Measurements from ENCODE around the gene BMAL2. TPM values are rescaled to one million over a fixed set of nuclear protein-coding genes. Genes with fewer than 3 reads are reported as not detected.

The BMAL2 gene
- total RNA-seq, 1 donor = 44.5 TPM

DNA sequence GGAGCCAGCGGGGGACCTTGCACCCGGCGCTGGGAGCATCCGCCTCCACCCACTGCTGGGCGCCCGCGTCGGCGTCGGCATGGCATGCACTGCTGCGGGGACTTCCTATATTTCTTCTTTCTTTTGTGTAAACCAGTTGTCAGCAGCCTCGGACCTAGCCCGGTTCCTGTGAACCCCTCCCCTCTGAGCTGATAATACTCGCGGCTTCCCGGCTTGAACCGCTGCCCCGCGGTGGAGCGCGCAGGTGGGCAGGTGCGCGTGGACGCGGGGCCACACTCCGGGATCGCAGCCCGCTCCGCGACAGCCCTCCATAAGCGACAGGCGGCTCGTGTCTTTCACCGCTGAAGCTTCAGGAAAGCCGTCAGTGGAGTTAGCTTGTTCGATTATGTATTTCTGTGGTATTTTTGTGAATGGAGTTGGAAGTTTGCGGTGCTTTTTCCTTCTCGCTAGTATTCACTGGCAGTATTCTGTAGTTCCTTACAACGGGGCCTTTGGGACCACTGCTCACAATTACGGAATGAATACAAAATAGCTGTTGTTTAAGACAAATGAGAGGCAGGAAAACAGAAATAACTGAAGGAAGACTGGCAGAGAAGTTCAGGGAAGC lies 870 bp downstream of the BMAL2 start:
- TF ChIP-seq, protein P1, sequence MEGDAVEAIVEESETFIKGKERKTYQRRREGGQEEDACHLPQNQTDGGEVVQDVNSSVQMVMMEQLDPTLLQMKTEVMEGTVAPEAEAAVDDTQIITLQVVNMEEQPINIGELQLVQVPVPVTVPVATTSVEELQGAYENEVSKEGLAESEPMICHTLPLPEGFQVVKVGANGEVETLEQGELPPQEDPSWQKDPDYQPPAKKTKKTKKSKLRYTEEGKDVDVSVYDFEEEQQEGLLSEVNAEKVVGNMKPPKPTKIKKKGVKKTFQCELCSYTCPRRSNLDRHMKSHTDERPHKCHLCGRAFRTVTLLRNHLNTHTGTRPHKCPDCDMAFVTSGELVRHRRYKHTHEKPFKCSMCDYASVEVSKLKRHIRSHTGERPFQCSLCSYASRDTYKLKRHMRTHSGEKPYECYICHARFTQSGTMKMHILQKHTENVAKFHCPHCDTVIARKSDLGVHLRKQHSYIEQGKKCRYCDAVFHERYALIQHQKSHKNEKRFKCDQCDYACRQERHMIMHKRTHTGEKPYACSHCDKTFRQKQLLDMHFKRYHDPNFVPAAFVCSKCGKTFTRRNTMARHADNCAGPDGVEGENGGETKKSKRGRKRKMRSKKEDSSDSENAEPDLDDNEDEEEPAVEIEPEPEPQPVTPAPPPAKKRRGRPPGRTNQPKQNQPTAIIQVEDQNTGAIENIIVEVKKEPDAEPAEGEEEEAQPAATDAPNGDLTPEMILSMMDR (IDR thresholded peaks at IDR 0.05; ENCODE audit: insufficient read depth, low read length) = no peak
- DNase-seq (ENCODE audit: low read depth) = peak; percentile 16
- peak overlapping the region; percentile 80 for H3K4me3 ChIP-seq (ENCODE audit: low read depth, low read length)

DNA sequence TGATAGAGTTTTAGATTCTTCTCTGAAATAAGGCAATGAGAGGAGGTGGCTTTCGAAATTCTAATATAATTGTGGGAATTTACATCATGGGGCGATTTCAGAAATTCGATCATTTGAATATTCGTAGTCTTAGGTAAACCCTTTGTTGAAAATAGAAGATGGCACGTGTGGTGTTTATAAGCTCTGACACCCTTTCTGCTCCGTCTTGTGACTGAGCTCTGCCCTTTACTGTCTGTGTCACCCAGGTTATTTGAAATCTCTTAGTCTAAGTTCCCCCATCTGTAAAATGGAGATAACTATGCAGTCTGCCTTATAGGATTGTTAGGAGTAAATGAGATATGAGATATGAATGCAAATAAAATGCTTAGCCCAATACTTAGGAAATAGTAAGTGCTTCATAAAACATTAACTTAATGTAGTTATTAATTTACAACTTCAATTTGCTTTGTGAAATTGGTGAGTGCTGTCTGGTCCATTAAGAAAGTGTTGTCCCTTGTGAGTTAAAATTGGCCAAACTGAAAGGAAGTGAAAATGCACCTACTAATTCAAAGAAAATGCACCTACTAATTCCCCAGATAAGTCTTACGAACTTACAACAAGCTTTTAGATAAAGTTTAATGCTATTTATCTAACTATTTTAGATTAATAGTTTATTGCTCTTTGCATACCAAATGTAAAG lies 1.5 kb downstream of the BMAL2 start:
- DNase-seq (ENCODE audit: low read depth) = no peak
- H3K4me3 ChIP-seq (ENCODE audit: low read depth, low read length) = peak overlapping the region; percentile 80
- TF ChIP-seq, protein P1 (IDR thresholded peaks at IDR 0.05; ENCODE audit: insufficient read depth, low read length) = no peak

DNA sequence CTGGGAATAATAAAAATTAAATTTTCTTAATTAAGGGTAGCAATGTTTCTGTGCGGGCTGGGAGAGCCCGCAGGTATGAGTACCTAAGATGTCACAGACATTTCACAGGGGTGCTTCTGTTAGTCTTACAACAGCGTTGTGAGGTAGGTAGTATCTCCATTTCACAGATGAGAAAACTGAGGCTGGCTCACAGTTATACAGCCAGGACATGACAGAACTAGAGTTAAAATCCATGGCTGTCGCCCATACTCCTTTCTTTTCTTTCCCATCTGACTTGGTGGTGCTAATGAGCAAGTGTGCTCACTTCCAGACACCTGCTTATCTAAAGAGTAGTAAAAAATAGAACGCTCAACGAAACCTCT lies 2.1 kb downstream of the BMAL2 start:
- DNase-seq (ENCODE audit: low read depth) = no peak
- H3K4me3 ChIP-seq (ENCODE audit: low read depth, low read length) = no peak overlapping the region

DNA sequence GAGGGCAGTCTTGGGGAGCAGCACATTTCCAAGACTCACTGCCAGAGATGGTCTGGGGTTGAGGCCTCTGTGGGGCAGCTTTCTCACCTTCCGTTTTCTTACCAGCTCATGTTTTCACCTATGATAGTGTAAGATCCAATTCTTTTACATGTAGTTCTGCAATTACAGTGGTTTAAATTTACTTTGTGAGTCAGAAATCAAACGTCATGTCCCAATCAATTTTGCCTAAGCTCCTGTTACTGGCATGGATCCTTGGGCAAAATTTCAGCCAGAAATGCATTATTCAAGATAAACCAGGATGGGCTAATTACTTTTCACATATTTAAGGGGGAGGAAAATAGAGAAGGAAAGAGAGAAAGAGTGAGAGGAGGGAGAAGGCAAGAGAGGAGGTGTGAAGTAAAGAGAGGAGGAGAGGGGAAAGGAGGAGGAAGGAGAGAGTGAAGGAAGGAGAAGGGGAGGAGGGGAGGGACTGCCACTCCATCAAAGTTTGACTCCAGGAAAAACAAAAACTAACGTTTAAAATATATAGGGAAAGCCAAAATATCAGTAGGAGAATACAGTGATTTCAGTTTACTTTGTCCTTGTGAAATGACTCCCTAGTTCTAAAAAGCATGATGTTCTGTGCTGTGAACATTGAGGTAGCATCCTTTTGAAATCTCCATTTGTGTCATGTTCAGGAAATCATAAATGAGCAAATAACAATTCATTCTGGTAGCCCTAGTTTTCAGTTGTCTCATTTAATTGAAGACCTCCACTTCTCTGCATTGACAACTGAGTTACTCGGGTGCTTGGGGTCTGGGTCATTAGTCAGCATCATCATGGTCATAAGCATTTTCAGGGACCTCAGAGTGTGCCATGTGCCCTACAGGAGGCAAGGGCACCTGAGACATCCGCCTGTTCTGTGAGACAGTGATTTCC lies 3.0 kb downstream of the BMAL2 start:
- peak; percentile 62 for DNase-seq (ENCODE audit: low read depth)
- TF ChIP-seq, protein P1 (IDR thresholded peaks at IDR 0.05; ENCODE audit: insufficient read depth, low read length) = no peak
- no peak overlapping the region for H3K4me3 ChIP-seq (ENCODE audit: low read depth, low read length)

More for the DNA sequence above, 2.1 kb downstream of the BMAL2 start:
- TF ChIP-seq, protein P1 (IDR thresholded peaks at IDR 0.05; ENCODE audit: insufficient read depth, low read length) = no peak

DNA sequence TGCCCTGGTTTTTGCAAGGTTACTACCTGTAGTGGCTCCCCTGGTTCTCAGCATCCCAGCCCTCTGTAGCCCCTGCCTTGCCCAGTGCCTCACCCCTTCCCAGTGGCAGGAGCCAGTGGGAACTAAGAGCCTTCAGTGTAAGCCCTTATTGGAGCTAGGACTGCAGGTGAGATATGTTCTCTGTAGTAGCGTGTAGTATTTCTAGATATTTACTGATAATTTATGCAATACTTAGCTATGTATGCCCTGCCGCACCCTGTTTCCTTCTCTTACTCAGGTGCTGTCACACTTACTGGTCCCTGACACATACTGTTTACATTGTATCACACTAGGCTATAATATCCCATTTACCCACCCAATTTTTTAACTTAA lies 3.6 kb downstream of the BMAL2 start:
- no peak for DNase-seq (ENCODE audit: low read depth)
- TF ChIP-seq, protein P1 (IDR thresholded peaks at IDR 0.05; ENCODE audit: insufficient read depth, low read length) = no peak
- no peak overlapping the region for H3K4me3 ChIP-seq (ENCODE audit: low read depth, low read length)

DNA sequence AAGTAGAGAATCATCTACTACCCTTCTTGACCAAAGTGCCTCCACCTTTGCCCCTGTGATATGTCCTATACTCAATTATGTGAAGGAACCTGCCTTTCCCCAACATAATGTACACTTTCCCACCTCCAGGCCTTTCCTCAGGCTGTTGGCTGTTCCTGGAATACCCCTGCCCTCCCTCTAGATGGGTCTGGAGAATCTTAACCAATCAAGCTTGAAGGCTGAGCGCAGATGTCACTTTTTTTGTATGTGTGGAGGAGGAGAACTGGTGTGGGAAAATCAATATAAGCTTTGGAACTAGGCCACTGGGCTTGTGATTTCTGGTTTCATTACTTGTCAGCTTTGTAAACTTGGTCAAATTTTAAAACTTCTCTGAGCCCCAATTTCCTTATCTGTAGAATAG lies 4.7 kb downstream of the BMAL2 start:
- DNase-seq (ENCODE audit: low read depth) = no peak
- TF ChIP-seq, protein P1 (IDR thresholded peaks at IDR 0.05; ENCODE audit: insufficient read depth, low read length) = no peak
- H3K4me3 ChIP-seq (ENCODE audit: low read depth, low read length) = no peak overlapping the region
